Mesothelial cell of epicardium (in vitro differentiated cells): ENCODE results near the gene ABCA1. TPM values are rescaled to one million over a fixed set of nuclear protein-coding genes. Genes with fewer than 3 reads are reported as not detected.
A peak's percentile ranks its signal among the peaks of the same experiment; 100 is the strongest.

ENCODE experiments used
- DNase-seq, 2 experiments: peaks; one replicate each; pipeline ENCODE4 v3.0.0; 2021; ENCODE audit warnings: low spot score in 2 of 2; ENCODE audit not compliant: unreplicated experiment in 2 of 2
- H3K27ac Mint-ChIP-seq: 2 replicates; pipeline ENCODE4 v1.8.0; 2021; ENCODE audit warnings: mixed read lengths
- H3K27me3 Mint-ChIP-seq: 2 replicates; pipeline ENCODE4 v1.8.0; 2021; ENCODE audit warnings: low read depth, mixed read lengths
- H3K36me3 Mint-ChIP-seq: 2 replicates; pipeline ENCODE4 v1.8.0; 2021; ENCODE audit warnings: mixed read lengths
- H3K4me1 Mint-ChIP-seq: 2 replicates; pipeline ENCODE4 v1.8.0; 2021; ENCODE audit warnings: mixed read lengths
- H3K4me3 Mint-ChIP-seq: 2 replicates; pipeline ENCODE4 v1.8.0; 2021; ENCODE audit warnings: mild to moderate bottlenecking, moderate library complexity, mixed read lengths
- H3K9me3 Mint-ChIP-seq: 2 replicates; pipeline ENCODE4 v1.8.0; 2021; ENCODE audit warnings: mixed read lengths
- total RNA-seq: library from RNA; stranded (reverse); gene quantifications from 3 replicates; pipeline ENCODE4 v1.2.1, GENCODE V29; 2021
- TF ChIP-seq, protein P1 (sequence below): fragments of 200-600 bp; sonication (generic); IDR thresholded peaks from one replicate; pipeline ENCODE4 v1.5.0; 2021; ENCODE audit warnings: antibody characterized with exemption; ENCODE audit not compliant: unreplicated experiment

Gene ABCA1
- total RNA-seq, 1 donor from 2014 or later = 39.9 TPM

DNA sequence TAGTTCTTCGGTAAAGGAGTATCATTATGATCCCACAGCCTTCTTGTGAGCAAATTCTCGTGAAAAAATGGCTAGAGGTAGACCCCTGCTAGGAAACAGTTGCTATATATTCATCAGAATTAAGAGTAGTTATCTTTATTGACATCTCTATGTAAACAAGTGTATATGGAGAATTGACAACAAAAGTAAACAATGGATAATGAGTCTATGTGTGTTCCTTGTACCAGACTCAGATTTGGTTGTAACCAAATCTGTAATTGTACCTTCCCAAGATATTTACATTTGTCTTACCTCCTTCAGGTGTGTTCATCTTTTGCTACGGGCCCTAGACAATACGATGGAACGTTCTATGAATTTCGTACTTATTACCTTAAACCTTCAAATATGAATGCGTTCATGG lies 161.9 kb downstream of the ABCA1 start:
- DNase-seq = no peak
- H3K9me3 Mint-ChIP-seq = no peaks in the 10 kb centered on the region
- H3K4me1 Mint-ChIP-seq = peaks cover 10% of the 10 kb centered on the region
- TF ChIP-seq, protein P1, sequence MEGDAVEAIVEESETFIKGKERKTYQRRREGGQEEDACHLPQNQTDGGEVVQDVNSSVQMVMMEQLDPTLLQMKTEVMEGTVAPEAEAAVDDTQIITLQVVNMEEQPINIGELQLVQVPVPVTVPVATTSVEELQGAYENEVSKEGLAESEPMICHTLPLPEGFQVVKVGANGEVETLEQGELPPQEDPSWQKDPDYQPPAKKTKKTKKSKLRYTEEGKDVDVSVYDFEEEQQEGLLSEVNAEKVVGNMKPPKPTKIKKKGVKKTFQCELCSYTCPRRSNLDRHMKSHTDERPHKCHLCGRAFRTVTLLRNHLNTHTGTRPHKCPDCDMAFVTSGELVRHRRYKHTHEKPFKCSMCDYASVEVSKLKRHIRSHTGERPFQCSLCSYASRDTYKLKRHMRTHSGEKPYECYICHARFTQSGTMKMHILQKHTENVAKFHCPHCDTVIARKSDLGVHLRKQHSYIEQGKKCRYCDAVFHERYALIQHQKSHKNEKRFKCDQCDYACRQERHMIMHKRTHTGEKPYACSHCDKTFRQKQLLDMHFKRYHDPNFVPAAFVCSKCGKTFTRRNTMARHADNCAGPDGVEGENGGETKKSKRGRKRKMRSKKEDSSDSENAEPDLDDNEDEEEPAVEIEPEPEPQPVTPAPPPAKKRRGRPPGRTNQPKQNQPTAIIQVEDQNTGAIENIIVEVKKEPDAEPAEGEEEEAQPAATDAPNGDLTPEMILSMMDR = no peak
- H3K36me3 Mint-ChIP-seq = peaks cover 5% of the 10 kb centered on the region
- H3K27me3 Mint-ChIP-seq = no peaks in the 10 kb centered on the region
- H3K27ac Mint-ChIP-seq = no peak overlapping the region
- H3K4me3 Mint-ChIP-seq = no peak overlapping the region

DNA sequence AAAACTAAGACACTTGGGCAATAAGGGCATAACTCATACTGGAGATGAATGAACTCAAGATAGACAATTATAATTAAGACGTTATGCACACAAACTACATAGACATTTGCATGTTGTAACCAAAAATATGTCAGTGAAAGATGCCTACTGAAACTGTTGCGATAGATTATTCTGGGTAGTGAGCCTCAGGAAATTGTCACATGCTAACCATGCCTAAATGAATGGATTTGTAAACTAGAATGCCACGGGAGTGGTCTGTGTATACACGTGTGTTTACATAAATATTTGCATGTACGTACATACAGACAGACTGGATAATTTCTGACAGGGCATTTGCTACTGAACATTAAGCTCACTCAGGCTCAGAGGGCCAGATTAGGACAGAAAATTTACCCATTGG lies 162.8 kb downstream of the ABCA1 start:
- Mint-ChIP-seq H3K36me3 (peaks cover 1% of the 10 kb centered on the region), H3K27me3 (no peaks in the 10 kb centered on the region), H3K4me1 (peaks cover 10% of the 10 kb centered on the region), H3K4me3 (peak overlapping the region; percentile 86), H3K9me3 (no peaks in the 10 kb centered on the region), H3K27ac (no peak overlapping the region)
- DNase-seq = no peak
- TF ChIP-seq, protein P1 = no peak

DNA sequence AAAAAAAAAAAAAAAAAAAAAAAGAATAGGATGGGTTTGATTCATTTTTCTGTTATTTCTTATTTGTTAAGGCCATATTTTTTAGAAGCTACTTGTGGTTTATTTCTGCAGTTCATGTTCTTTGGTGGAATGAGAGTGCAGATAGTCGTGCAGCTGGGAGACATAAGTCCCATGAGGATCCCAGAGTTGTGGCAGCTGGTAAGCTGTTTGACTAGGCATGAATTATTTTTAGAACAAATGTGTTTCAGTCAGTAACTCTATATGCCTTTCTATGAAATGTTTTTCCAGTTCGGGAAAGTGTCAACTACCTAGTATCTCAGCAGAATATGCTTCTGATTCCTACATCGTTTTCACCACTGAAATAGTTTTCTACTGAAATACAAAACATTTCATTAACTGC lies 169.0 kb downstream of the ABCA1 start:
- Mint-ChIP-seq H3K4me1 (no peaks in the 10 kb centered on the region), H3K36me3 (peaks cover 6% of the 10 kb centered on the region), H3K4me3 (no peak overlapping the region), H3K27me3 (no peaks in the 10 kb centered on the region), H3K27ac (no peak overlapping the region), H3K9me3 (no peaks in the 10 kb centered on the region)
- no peak for DNase-seq
- TF ChIP-seq, protein P1 = no peak

DNA sequence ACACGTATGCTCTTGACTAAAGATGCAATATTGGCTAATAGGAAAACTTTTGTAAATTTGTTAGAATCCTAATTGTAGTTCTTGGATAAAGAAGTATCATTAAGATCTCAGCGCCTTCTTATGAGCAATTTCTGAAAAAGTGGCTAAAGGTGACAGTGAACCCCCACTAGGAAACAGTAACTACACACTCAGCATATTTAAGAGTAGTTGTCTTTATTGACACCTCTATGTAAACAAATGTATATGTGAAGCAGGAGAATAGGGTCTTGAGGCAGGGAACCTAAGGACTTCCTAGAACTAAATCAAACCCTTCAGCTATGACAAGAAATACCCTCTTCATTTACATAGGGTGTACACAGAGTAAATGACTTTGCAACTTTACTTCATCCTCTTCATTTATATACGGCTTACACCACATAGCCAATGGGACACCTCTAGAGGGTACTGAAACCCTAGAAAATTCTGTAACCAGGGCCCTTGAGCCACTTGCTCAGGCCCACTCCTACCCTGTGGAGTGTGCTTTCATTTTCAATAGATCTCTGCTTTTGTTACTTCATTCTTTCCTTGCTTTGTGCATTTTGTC lies 177.7 kb downstream of the ABCA1 start:
- Mint-ChIP-seq H3K9me3 (no peaks in the 10 kb centered on the region), H3K4me3 (no peak overlapping the region)

DNA sequence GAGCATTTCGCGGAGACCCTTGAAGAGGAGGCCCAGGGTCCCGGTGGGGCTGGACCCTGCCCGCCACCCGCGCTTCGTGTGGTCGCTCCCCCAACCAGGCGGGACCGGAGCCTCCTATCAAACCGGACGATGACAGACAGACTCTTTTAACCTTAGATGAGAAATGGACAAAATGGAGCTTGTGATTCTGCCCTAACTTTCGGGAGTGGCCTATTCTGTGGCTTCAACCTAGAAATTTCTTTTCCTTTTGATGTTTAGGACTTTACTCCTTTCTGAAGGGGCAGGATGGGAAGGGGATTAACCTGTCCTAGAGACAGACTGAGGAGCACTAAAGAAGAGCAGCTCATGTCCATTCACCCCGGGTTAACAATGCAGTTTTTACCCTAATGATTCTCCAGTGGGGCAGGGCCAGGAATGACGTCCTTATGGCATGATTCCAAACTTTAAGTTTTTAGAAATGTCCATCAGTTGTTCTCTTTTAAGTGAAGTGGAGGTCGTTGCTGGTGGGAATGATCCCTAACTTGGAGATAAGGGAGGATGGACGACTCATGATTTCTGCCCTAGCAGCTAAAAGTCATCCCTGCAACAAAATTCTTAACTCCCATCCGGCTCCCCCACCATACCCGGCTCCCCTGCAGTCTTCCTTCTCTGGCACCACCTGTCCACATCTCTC lies 179.5 kb downstream of the ABCA1 start:
- peak overlapping the region; percentile 88 for H3K4me3 Mint-ChIP-seq
- no peaks in the 10 kb centered on the region for H3K9me3 Mint-ChIP-seq
- no peak for DNase-seq
- H3K36me3 Mint-ChIP-seq = peaks cover 2% of the 10 kb centered on the region
- H3K27ac Mint-ChIP-seq = peak overlapping the region; percentile 96
- TF ChIP-seq, protein P1 = no peak
- H3K27me3 Mint-ChIP-seq = no peaks in the 10 kb centered on the region
- peaks cover 17% of the 10 kb centered on the region for H3K4me1 Mint-ChIP-seq

More for the DNA sequence above, 177.7 kb downstream of the ABCA1 start:
- TF ChIP-seq, protein P1 = no peak
- no peaks in the 10 kb centered on the region for H3K27me3 Mint-ChIP-seq
- H3K4me1 Mint-ChIP-seq = peaks cover 17% of the 10 kb centered on the region
- no peak overlapping the region for H3K27ac Mint-ChIP-seq
- DNase-seq = no peak
- H3K36me3 Mint-ChIP-seq = peaks cover 6% of the 10 kb centered on the region
